Measurements from ENCODE around the gene CREBBP.

- TF ChIP-seq CTCF (optimal IDR thresholded peaks at IDR 0.05 in 1 of 3, IDR thresholded peaks at IDR 0.05 in 1 of 3, conservative IDR thresholded peaks at IDR 0.05 in 1 of 3; ENCODE audit: extremely low read depth in 1 of 3, insufficient read depth in 2 of 3, low read length in 3 of 3) (no peak), EZH2 (IDR thresholded peaks at IDR 0.05; ENCODE audit: low read length) (no peak)
These were observed 59.3 kb downstream of the CREBBP start for GRCh38 chr16:3821184-3821583.
